Ishikawa (cell line): Measurements from ENCODE around the gene MECR.

Experiments used
- CEBPB ChIP-seq: IDR thresholded peaks from 2 replicates; pipeline ENCODE4 v1.6.1; 2012
- CREB1 ChIP-seq: IDR thresholded peaks from 2 replicates; pipeline ENCODE4 v1.6.1; 2012; ENCODE audit warnings: low read depth
- EGR1 ChIP-seq: IDR thresholded peaks from 2 replicates; pipeline ENCODE4 v1.6.1; 2012
- EP300 ChIP-seq: IDR thresholded peaks from 2 replicates; pipeline ENCODE4 v1.6.1; 2012; ENCODE audit warnings: borderline replicate concordance
- FOXM1 ChIP-seq: IDR thresholded peaks from 2 replicates; pipeline ENCODE4 v1.6.1; 2012; ENCODE audit warnings: low read depth, borderline replicate concordance
- NFIC ChIP-seq: IDR thresholded peaks from 2 replicates; pipeline ENCODE4 v1.6.1; 2012
- RAD21 ChIP-seq: IDR thresholded peaks from 2 replicates; pipeline ENCODE4 v1.6.1; 2012; ENCODE audit warnings: low read depth
- TAF1 ChIP-seq: IDR thresholded peaks from 2 replicates; pipeline ENCODE4 v1.6.1; 2012; ENCODE audit warnings: low read depth, mild to moderate bottlenecking
- TCF12 ChIP-seq: IDR thresholded peaks from 2 replicates; pipeline ENCODE4 v1.6.1; 2012; ENCODE audit warnings: low read depth
- TEAD4 ChIP-seq: IDR thresholded peaks from 2 replicates; pipeline ENCODE4 v1.6.1; 2012
- YY1 ChIP-seq: IDR thresholded peaks from 2 replicates; pipeline ENCODE4 v1.6.1; 2012; ENCODE audit warnings: low read depth
- ZBTB7A ChIP-seq: IDR thresholded peaks from 2 replicates; pipeline ENCODE4 v1.6.1; 2012; ENCODE audit warnings: low read depth
- TF ChIP-seq, protein P1 (sequence below): IDR thresholded peaks from 2 replicates; pipeline ENCODE4 v1.6.1; 2012
- TF ChIP-seq, protein P2 (sequence below): IDR thresholded peaks from 2 replicates; pipeline ENCODE4 v1.6.1; 2012
- TF ChIP-seq, protein P3 (sequence below): IDR thresholded peaks from 2 replicates; pipeline ENCODE4 v1.6.1; 2012; ENCODE audit warnings: low read depth, mild to moderate bottlenecking

MECR gene

DNA sequence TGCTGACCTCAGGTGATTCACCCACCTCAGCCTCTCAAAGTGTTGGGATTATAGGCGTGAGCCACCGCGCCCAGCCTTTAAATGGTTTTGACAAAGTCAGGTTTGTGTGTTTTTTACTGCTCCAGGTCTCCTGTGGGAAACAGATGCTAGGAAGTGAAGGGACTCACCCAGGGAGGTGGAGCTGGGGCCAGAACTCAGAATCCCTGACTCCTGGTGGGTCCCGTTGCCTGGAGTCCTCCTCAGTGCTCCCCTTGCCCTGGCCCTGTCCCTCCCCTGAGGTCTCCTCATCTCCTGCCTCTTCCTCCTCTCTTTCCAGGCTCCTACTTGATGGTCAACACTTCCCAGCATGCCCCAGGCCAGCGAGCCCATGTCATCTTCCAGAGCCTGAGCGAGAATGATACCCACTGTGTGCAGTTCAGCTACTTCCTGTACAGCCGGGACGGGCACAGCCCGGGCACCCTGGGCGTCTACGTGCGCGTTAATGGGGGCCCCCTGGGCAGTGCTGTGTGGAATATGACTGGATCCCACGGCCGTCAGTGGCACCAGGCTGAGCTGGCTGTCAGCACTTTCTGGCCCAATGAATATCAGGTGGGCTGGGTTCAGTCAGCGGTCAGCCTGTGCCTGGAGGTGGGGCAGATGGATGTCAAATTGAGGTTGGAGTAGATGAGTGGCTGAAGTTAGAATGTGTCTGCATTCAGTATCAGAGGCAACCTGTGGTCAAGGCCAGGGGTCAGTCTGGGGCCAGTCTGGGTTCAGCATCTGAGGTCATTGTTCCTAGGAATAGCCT is 27.6 kb upstream of the MECR start:
- no peak for TF ChIP-seq TCF12
- TF ChIP-seq, protein P1, sequence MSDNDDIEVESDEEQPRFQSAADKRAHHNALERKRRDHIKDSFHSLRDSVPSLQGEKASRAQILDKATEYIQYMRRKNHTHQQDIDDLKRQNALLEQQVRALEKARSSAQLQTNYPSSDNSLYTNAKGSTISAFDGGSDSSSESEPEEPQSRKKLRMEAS: no peak
- no peak for TF ChIP-seq ZBTB7A
- TF ChIP-seq, protein P2, sequence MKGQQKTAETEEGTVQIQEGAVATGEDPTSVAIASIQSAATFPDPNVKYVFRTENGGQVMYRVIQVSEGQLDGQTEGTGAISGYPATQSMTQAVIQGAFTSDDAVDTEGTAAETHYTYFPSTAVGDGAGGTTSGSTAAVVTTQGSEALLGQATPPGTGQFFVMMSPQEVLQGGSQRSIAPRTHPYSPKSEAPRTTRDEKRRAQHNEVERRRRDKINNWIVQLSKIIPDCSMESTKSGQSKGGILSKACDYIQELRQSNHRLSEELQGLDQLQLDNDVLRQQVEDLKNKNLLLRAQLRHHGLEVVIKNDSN: no peak
- no peak for TF ChIP-seq TEAD4
- TF ChIP-seq YY1: no peak
- no peak for TF ChIP-seq EGR1
- TF ChIP-seq RAD21: no peak
- no peak for TF ChIP-seq EP300
- TF ChIP-seq FOXM1: no peak
- TF ChIP-seq CEBPB: no peak
- no peak for TF ChIP-seq NFIC

DNA sequence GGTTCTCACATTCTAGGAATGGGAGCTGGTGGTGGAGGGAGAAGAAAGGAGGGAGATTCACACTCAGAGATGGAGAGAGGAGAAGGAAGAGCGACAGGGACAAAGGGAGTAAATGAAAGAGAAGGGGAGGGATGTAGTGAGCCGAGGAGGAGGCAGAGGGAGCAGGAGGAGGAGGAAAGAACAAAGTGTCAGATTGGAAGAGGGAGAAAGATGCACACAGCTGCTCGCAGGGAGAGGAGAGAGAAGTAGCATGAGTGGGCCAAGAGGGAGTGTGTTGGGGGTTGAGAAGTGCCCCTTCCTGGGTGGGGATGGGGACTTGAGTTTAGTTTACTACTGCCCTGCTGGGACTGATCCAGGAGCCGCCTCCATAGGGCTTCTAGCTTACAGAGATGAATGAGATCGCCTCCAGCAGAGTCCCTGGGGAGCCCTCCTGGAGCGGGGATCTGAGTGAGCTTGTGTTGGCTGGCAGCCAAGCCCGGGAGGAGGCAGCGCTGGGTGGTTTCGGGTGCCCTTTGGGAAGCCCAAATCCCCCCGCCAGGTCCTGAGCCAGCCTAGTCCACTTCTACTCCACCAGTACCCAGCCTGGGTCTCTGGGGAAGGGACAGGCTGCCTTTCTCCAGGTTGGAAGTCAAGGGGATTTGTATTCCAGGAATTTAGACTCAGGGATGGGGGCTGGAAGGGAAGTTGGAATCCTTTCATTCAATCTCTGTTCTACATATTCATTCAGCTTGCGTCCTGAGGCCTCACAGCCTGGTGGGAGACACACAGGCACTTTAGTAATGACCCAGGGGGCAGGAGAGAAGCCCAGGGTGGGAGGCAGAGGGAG is 26.5 kb upstream of the MECR start:
- TF ChIP-seq, protein P1: no peak
- TF ChIP-seq EP300 (no peak), TCF12 (no peak), NFIC (peak; percentile 84)
- TF ChIP-seq, protein P2: no peak

DNA sequence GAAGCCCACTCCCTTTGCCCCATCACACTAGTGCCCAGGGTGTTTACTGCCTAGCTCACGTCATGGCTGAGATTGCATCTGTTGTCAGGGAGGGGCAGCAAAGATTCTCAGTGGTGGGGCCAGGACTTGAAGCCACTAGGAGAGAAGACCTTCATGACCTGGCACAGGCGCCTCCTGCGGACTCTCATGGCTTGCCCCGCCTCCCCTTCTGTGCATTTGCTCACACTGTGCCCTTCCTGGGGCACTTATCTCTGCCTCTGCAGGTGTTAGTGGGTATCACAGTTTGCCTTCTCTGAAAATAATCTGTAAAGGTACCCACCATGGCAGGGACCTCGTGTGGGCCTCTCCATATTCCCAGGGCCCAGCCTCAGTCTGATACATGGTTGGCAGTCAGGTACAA is 25.7 kb upstream of the MECR start:
- TF ChIP-seq, protein P2: no peak
- TF ChIP-seq NFIC: no peak
- no peak for TF ChIP-seq YY1
- no peak for TF ChIP-seq TAF1
- no peak for TF ChIP-seq EP300
- TF ChIP-seq CREB1: no peak

DNA sequence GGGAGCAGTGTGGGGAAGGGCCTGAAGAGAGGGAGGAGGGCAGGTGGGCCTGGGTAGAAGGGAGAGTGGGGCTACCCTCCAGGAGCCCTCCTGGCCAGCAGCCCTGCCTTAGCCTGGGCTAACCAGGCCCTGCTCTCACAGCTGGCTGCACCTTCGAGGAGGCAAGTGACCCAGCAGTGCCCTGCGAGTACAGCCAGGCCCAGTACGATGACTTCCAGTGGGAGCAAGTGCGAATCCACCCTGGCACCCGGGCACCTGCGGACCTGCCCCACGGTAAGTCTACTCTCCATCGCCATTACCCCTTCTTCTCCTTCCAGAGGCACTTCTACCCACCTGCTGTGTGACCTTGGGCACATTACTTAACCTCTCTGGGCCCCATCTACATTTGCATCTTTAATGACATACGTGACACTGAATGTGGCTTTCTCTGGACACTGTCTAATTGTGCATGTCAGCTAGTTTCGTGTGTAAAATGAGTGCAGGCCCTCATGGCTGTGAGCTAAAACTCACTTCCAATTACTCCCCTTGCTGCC is 24.5 kb upstream of the MECR start:
- no peak for TF ChIP-seq YY1
- TF ChIP-seq TCF12: no peak
- no peak for TF ChIP-seq EGR1
- TF ChIP-seq CREB1: no peak
- no peak for TF ChIP-seq TEAD4
- no peak for TF ChIP-seq TAF1
- no peak for TF ChIP-seq NFIC
- TF ChIP-seq, protein P3, sequence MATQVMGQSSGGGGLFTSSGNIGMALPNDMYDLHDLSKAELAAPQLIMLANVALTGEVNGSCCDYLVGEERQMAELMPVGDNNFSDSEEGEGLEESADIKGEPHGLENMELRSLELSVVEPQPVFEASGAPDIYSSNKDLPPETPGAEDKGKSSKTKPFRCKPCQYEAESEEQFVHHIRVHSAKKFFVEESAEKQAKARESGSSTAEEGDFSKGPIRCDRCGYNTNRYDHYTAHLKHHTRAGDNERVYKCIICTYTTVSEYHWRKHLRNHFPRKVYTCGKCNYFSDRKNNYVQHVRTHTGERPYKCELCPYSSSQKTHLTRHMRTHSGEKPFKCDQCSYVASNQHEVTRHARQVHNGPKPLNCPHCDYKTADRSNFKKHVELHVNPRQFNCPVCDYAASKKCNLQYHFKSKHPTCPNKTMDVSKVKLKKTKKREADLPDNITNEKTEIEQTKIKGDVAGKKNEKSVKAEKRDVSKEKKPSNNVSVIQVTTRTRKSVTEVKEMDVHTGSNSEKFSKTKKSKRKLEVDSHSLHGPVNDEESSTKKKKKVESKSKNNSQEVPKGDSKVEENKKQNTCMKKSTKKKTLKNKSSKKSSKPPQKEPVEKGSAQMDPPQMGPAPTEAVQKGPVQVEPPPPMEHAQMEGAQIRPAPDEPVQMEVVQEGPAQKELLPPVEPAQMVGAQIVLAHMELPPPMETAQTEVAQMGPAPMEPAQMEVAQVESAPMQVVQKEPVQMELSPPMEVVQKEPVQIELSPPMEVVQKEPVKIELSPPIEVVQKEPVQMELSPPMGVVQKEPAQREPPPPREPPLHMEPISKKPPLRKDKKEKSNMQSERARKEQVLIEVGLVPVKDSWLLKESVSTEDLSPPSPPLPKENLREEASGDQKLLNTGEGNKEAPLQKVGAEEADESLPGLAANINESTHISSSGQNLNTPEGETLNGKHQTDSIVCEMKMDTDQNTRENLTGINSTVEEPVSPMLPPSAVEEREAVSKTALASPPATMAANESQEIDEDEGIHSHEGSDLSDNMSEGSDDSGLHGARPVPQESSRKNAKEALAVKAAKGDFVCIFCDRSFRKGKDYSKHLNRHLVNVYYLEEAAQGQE: no peak
- no peak for TF ChIP-seq EP300
- no peak for TF ChIP-seq RAD21
- no peak for TF ChIP-seq FOXM1
- no peak for TF ChIP-seq CEBPB
- TF ChIP-seq, protein P2: no peak
- no peak for TF ChIP-seq ZBTB7A
- TF ChIP-seq, protein P1: no peak

DNA sequence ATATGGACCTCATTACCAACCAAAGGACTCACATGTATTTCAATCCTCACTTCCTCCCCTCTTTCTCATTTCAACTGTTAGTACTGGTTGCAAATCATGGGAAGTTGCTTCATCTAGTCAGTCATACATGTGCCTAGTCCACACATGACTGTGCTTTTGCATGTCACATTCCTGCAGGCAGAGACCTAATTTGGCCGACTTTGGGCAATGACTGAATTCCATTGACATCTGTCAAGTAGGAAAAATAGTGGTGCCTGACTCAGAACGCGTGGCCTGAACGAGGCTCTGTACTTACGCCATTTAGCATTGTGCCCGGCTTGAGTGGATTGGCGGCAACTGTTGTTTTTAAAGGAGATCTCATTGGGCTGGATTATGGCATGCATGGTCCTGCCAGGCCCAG is 23.6 kb upstream of the MECR start:
- TF ChIP-seq EGR1 (no peak), TEAD4 (no peak), FOXM1 (no peak), RAD21 (no peak), ZBTB7A (no peak), CEBPB (no peak), CREB1 (no peak), NFIC (no peak), TAF1 (no peak), TCF12 (no peak), EP300 (no peak)
- TF ChIP-seq, protein P1: no peak
- TF ChIP-seq, protein P2: no peak
